ENCODE measurements around the gene SLC48A1. TPM values are rescaled to one million over a fixed set of nuclear protein-coding genes. Genes with fewer than 3 reads are reported as not detected.

The SLC48A1 gene
- total and polyA plus RNA-seq, 4 donors: 6.1 to 15.4 (median 9.3) TPM

DNA sequence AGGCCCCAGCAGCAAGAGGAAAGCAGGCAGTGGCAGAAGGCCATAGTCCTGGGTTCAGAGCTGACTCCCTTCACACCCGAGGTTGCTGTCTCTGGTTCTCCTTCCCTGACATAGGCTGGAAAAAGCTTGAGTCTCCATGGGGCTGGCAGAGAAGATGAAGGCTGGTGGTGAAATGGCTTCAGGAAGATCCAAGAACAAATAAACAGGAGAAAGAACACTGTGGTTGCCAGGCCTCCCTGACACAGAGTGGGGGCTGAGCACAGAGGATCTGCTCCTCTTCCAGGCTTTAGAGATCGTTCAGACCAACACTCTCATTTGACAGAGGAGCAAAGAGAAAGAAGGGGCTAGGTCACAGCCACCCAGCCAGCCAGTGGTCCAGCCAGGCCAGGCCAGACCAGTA lies 32.4 kb downstream of the SLC48A1 start:
- DNase-seq (ENCODE audit: low spot score): no peak
- no peaks in the 10 kb centered on the region for H3K9me3 ChIP-seq (ENCODE audit: control insufficient read depth in 4 of 4, low read length in 3 of 4)
- WGBS: 64% methylated on average over 2 of the region's 2 CpGs
- TF ChIP-seq YY1 (IDR thresholded peaks at IDR 0.05): no peak
- TF ChIP-seq, protein P1, sequence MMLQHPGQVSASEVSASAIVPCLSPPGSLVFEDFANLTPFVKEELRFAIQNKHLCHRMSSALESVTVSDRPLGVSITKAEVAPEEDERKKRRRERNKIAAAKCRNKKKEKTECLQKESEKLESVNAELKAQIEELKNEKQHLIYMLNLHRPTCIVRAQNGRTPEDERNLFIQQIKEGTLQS (IDR thresholded peaks at IDR 0.05): no peak
- no peak for TF ChIP-seq EGR1 (IDR thresholded peaks at IDR 0.05; ENCODE audit: low read depth in 2 of 2)
- no peak for TF ChIP-seq GABPA (IDR thresholded peaks at IDR 0.05 in 1 of 2, conservative IDR thresholded peaks at IDR 0.05 in 1 of 2)
- TF ChIP-seq SP1 (IDR thresholded peaks at IDR 0.05): no peak
- TF ChIP-seq, protein P2, sequence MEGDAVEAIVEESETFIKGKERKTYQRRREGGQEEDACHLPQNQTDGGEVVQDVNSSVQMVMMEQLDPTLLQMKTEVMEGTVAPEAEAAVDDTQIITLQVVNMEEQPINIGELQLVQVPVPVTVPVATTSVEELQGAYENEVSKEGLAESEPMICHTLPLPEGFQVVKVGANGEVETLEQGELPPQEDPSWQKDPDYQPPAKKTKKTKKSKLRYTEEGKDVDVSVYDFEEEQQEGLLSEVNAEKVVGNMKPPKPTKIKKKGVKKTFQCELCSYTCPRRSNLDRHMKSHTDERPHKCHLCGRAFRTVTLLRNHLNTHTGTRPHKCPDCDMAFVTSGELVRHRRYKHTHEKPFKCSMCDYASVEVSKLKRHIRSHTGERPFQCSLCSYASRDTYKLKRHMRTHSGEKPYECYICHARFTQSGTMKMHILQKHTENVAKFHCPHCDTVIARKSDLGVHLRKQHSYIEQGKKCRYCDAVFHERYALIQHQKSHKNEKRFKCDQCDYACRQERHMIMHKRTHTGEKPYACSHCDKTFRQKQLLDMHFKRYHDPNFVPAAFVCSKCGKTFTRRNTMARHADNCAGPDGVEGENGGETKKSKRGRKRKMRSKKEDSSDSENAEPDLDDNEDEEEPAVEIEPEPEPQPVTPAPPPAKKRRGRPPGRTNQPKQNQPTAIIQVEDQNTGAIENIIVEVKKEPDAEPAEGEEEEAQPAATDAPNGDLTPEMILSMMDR (IDR thresholded peaks at IDR 0.05; ENCODE audit: low read depth, low read length, missing input control): no peak
- no peak for TF ChIP-seq TAF1 (conservative IDR thresholded peaks at IDR 0.05)
- no peak for TF ChIP-seq FOXA1 (IDR thresholded peaks at IDR 0.05)
- no peak for TF ChIP-seq HNF4G (IDR thresholded peaks at IDR 0.05)
- no peak for TF ChIP-seq RXRA (IDR thresholded peaks at IDR 0.05)
- no peak for TF ChIP-seq FOXA2 (IDR thresholded peaks at IDR 0.05)
- TF ChIP-seq NR2F2 (IDR thresholded peaks at IDR 0.05): no peak
- TF ChIP-seq RAD21 (IDR thresholded peaks at IDR 0.05): no peak
- TF ChIP-seq ZBTB33 (IDR thresholded peaks at IDR 0.05): no peak
- no peak overlapping the region for H3K27ac ChIP-seq (ENCODE audit: low read depth in 1 of 2, low read length in 2 of 2)
- H3K9ac ChIP-seq (ENCODE audit: low read depth in 1 of 2, low read length in 2 of 2): no peak overlapping the region
- H3K4me1 ChIP-seq (ENCODE audit: control insufficient read depth in 4 of 4, insufficient read depth in 4 of 4, low read length in 3 of 4): peaks cover 1 to 30% (median 8%) of the 10 kb centered on the region in 4 donors
- no peak overlapping the region for H3K4me3 ChIP-seq (ENCODE audit: low read depth in 1 of 3, low read length in 3 of 3)
- H3K27me3 ChIP-seq (ENCODE audit: control insufficient read depth in 4 of 4, insufficient read depth in 4 of 4, low read length in 3 of 4): no peaks in the 10 kb centered on the region
- H3K36me3 ChIP-seq (ENCODE audit: control insufficient read depth in 4 of 4, insufficient read depth in 3 of 4, low read depth in 1 of 4, low read length in 3 of 4): no peaks in the 10 kb centered on the region

DNA sequence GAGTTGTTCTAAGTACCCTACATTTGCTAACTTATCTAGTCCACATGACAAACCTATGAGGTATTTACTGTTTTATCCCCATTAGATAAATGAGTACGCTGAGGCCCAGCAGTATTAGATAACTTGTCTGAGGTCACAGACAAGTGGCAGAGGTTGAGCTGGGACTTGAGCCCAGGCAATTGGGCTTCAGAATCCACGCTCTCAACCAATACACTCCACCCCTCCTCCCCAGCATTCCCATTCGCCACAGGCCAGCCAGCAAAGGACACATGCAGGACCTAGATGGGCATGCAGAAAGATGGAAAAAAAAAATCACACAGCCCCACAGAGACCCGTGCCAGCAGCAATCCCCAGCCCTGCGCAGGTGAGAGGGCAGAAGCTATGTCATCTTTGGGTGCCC lies 34.3 kb downstream of the SLC48A1 start:
- no peaks in the 10 kb centered on the region for H3K27me3 ChIP-seq (ENCODE audit: control insufficient read depth in 4 of 4, insufficient read depth in 4 of 4, low read length in 3 of 4)
- DNase-seq (ENCODE audit: low spot score): no peak
- TF ChIP-seq, protein P3, sequence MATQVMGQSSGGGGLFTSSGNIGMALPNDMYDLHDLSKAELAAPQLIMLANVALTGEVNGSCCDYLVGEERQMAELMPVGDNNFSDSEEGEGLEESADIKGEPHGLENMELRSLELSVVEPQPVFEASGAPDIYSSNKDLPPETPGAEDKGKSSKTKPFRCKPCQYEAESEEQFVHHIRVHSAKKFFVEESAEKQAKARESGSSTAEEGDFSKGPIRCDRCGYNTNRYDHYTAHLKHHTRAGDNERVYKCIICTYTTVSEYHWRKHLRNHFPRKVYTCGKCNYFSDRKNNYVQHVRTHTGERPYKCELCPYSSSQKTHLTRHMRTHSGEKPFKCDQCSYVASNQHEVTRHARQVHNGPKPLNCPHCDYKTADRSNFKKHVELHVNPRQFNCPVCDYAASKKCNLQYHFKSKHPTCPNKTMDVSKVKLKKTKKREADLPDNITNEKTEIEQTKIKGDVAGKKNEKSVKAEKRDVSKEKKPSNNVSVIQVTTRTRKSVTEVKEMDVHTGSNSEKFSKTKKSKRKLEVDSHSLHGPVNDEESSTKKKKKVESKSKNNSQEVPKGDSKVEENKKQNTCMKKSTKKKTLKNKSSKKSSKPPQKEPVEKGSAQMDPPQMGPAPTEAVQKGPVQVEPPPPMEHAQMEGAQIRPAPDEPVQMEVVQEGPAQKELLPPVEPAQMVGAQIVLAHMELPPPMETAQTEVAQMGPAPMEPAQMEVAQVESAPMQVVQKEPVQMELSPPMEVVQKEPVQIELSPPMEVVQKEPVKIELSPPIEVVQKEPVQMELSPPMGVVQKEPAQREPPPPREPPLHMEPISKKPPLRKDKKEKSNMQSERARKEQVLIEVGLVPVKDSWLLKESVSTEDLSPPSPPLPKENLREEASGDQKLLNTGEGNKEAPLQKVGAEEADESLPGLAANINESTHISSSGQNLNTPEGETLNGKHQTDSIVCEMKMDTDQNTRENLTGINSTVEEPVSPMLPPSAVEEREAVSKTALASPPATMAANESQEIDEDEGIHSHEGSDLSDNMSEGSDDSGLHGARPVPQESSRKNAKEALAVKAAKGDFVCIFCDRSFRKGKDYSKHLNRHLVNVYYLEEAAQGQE (IDR thresholded peaks at IDR 0.05): no peak
- TF ChIP-seq RAD21 (IDR thresholded peaks at IDR 0.05): no peak
- no peak for TF ChIP-seq HNF4A (conservative IDR thresholded peaks at IDR 0.05)
- WGBS: 76% methylated on average over 5 of the region's 5 CpGs
- H3K9me3 ChIP-seq (ENCODE audit: control insufficient read depth in 4 of 4, low read length in 3 of 4): no peaks in the 10 kb centered on the region
- H3K9ac ChIP-seq (ENCODE audit: low read depth in 1 of 2, low read length in 2 of 2): no peak overlapping the region
- no peak overlapping the region for H3K27ac ChIP-seq (ENCODE audit: low read depth in 1 of 2, low read length in 2 of 2)
- H3K4me1 ChIP-seq (ENCODE audit: control insufficient read depth in 4 of 4, insufficient read depth in 4 of 4, low read length in 3 of 4): peaks cover 2 to 28% (median 8%) of the 10 kb centered on the region in 4 donors
- no peak overlapping the region for H3K4me3 ChIP-seq (ENCODE audit: low read depth in 1 of 3, low read length in 3 of 3)
- H3K36me3 ChIP-seq (ENCODE audit: control insufficient read depth in 4 of 4, insufficient read depth in 3 of 4, low read depth in 1 of 4, low read length in 3 of 4): no peaks in the 10 kb centered on the region

Measured in liver (tissue), 9 donors.